Measurements from ENCODE around the gene IGFBPL1.

IGFBPL1 gene

GRCh38 chr9:38389313-38389712 lies 34.9 kb downstream of the IGFBPL1 start:
- Histone ChIP-seq H3K4me3 (ENCODE audit: low read depth, low read length) (no peak overlapping the region), H3K9ac (no peak overlapping the region), H3K79me2 (no peaks in the 10 kb centered on the region), H2AFZ (no peak overlapping the region), H3K27ac (no peak overlapping the region), H3K27me3 (ENCODE audit: control insufficient read depth, insufficient read depth, low read length) (no peaks in the 10 kb centered on the region), H3K4me2 (ENCODE audit: low read length) (no peak overlapping the region), H3K4me1 (peaks cover 2% of the 10 kb centered on the region), H3K9me3 (ENCODE audit: control insufficient read depth, low read length) (no peaks in the 10 kb centered on the region), H3K36me3 (ENCODE audit: control insufficient read depth, insufficient read depth, low read length) (no peaks in the 10 kb centered on the region)
- no peak for TF ChIP-seq CTCF (IDR thresholded peaks at IDR 0.05)

- H3K36me3 ChIP-seq (ENCODE audit: control insufficient read depth, insufficient read depth, low read length): no peaks in the 10 kb centered on the region
- no peak for TF ChIP-seq CTCF (IDR thresholded peaks at IDR 0.05)
- no peak overlapping the region for H2AFZ ChIP-seq
- no peak overlapping the region for H3K9ac ChIP-seq
- H3K4me3 ChIP-seq (ENCODE audit: low read depth, low read length): no peak overlapping the region
- no peak overlapping the region for H3K27ac ChIP-seq
- H3K9me3 ChIP-seq (ENCODE audit: control insufficient read depth, low read length): no peaks in the 10 kb centered on the region
- no peaks in the 10 kb centered on the region for H3K79me2 ChIP-seq
- no peaks in the 10 kb centered on the region for H3K27me3 ChIP-seq (ENCODE audit: control insufficient read depth, insufficient read depth, low read length)
- no peak overlapping the region for H3K4me2 ChIP-seq (ENCODE audit: low read length)
- peaks cover 2% of the 10 kb centered on the region for H3K4me1 ChIP-seq
These were observed 35.7 kb downstream of the IGFBPL1 start for GRCh38 chr9:38388283-38389223.

- H3K4me1 ChIP-seq: no peaks in the 10 kb centered on the region
- no peaks in the 10 kb centered on the region for H3K36me3 ChIP-seq (ENCODE audit: control insufficient read depth, insufficient read depth, low read length)
- no peak overlapping the region for H2AFZ ChIP-seq
- H3K9me3 ChIP-seq (ENCODE audit: control insufficient read depth, low read length): no peaks in the 10 kb centered on the region
- H3K27ac ChIP-seq: no peak overlapping the region
- H3K79me2 ChIP-seq: no peaks in the 10 kb centered on the region
- H3K27me3 ChIP-seq (ENCODE audit: control insufficient read depth, insufficient read depth, low read length): no peaks in the 10 kb centered on the region
- H3K9ac ChIP-seq: no peak overlapping the region
- no peak overlapping the region for H3K4me2 ChIP-seq (ENCODE audit: low read length)
- no peak overlapping the region for H3K4me3 ChIP-seq (ENCODE audit: low read depth, low read length)
- TF ChIP-seq CTCF (IDR thresholded peaks at IDR 0.05): no peak
These were observed 36.5 kb downstream of the IGFBPL1 start for GRCh38 chr9:38387751-38388150.

GRCh38 chr9:38387066-38387465 lies 37.2 kb downstream of the IGFBPL1 start:
- no peak for TF ChIP-seq CTCF (IDR thresholded peaks at IDR 0.05)
- no peak overlapping the region for H3K9ac ChIP-seq
- H3K27ac ChIP-seq: no peak overlapping the region
- H3K4me2 ChIP-seq (ENCODE audit: low read length): no peak overlapping the region
- H3K36me3 ChIP-seq (ENCODE audit: control insufficient read depth, insufficient read depth, low read length): no peaks in the 10 kb centered on the region
- H3K27me3 ChIP-seq (ENCODE audit: control insufficient read depth, insufficient read depth, low read length): no peaks in the 10 kb centered on the region
- H3K79me2 ChIP-seq: no peaks in the 10 kb centered on the region
- H3K9me3 ChIP-seq (ENCODE audit: control insufficient read depth, low read length): no peaks in the 10 kb centered on the region
- no peak overlapping the region for H3K4me3 ChIP-seq (ENCODE audit: low read depth, low read length)
- H2AFZ ChIP-seq: no peak overlapping the region
- H3K4me1 ChIP-seq: no peaks in the 10 kb centered on the region

Data from parathyroid adenoma (tissue), 2 donors.